Right cardiac atrium (tissue), 5 donors: Measurements from ENCODE around the gene PGAM1. TPM values are rescaled to one million over a fixed set of nuclear protein-coding genes. Genes with fewer than 3 reads are reported as not detected.
"Not testable (repeated sequence)": the region's sequence is repeated elsewhere in the genome, so short reads cannot be mapped to it uniquely, and the experiment has no call there.

ENCODE experiments used
- ATAC-seq, 2 donors: fragments of 200-7000 bp; cut with Tn5 transposase; one replicate each; pipeline versions ENCODE4 v1.8.0 to v1.9.1; 2020; ENCODE audit warnings: moderate library complexity in 2 of 2, mild to moderate bottlenecking in 1 of 2
- DNase-seq, 3 donors: peaks; one replicate each; pipeline ENCODE4 v3.0.0-alpha.2; 2020
- H3K27ac ChIP-seq: one replicate; pipeline ENCODE4 v1.5.1; 2013; ENCODE audit warnings: mild to moderate bottlenecking, low read length, control low read depth, moderate library complexity
- H3K27me3 ChIP-seq: one replicate; pipeline ENCODE4 v1.6.1; 2013; ENCODE audit not compliant: control insufficient read depth, insufficient read depth
- H3K4me1 ChIP-seq: one replicate; pipeline ENCODE4 v1.6.1; 2013; ENCODE audit warnings: low read length; ENCODE audit not compliant: control insufficient read depth, insufficient read depth
- H3K4me3 ChIP-seq: one replicate; pipeline ENCODE4 v1.5.1; 2013; ENCODE audit warnings: low read length, control low read depth
- H3K9me3 ChIP-seq: one replicate; pipeline ENCODE4 v1.6.1; 2013; ENCODE audit warnings: low read length; ENCODE audit not compliant: control insufficient read depth
- WGBS: extraction: QIAGEN DNeasy Blood & Tissue Kit; methylation state at CpG from one replicate; pipeline ENCODE4 v1.1.7; 2013; 5-methylcytosine and 5-hydroxymethylcytosine counted together
- intact Hi-C, 4 donors: fragments of 100-400 bp; cut with DNase I; formaldehyde crosslinking; loops; one replicate each; pipeline versions ENCODE4 v1.11.0 to v1.14.0; 2022 to 2023
- polyA plus RNA-seq: library from polyadenylated mRNA; stranded (reverse); fragments of 200-250 nt; gene quantifications from one replicate; pipeline ENCODE4 v1.2.3, GENCODE V29; 2013
- total RNA-seq, 4 donors: library from RNA; stranded (reverse); fragmentation: NEBNext Ultra II Directional; extraction: Animal tissue kit (Norgen Biotek cat#: 25700); gene quantifications; one replicate each; pipeline ENCODE4 v1.2.1, GENCODE V29; 2021
- donor health status: healthy with polysubstance abuse.
- donor health status: DM: no; HTN: yes; CAD: no.
- donor health status: DM: no; HTN: no; CAD: no.
- donor health status: DM: no; HTN: yes; CAD: no; lungs with severe emphysema.
- donor health status: DM: yes; HTN: yes; CAD: no.

The PGAM1 gene
- total and polyA plus RNA-seq, 5 donors: 204 to 330 (median 311) TPM

DNA sequence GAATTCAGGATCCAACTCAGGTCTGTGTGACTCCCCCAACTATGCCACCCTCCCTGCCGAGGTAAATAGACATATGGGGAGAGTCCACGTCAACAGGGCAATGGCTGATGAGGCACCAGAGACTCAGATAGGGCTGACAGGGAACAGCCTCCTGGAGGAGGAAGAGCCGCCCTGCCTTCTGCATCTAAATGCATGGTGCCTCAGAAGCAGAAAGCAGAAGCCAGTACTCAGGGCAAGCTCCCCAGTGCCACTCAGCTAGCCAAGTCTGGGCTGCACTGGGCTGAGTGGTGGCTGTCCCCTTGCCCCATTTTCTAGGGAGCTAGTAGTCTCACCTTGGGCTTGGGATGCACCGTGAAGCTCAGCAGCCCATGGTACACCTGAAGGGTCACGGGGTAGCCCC, 35.9 kb upstream of the PGAM1 start:
- Histone ChIP-seq H3K27ac (no peak overlapping the region), H3K4me3 (no peak overlapping the region), H3K9me3 (no peaks in the 10 kb centered on the region), H3K4me1 (no peaks in the 10 kb centered on the region), H3K27me3 (no peaks in the 10 kb centered on the region)
- DNase-seq (no peak), ATAC-seq (no peak)
- WGBS: 98% methylated on average over 5 of the region's 5 CpGs
- intact Hi-C loops: no loop called here

DNA sequence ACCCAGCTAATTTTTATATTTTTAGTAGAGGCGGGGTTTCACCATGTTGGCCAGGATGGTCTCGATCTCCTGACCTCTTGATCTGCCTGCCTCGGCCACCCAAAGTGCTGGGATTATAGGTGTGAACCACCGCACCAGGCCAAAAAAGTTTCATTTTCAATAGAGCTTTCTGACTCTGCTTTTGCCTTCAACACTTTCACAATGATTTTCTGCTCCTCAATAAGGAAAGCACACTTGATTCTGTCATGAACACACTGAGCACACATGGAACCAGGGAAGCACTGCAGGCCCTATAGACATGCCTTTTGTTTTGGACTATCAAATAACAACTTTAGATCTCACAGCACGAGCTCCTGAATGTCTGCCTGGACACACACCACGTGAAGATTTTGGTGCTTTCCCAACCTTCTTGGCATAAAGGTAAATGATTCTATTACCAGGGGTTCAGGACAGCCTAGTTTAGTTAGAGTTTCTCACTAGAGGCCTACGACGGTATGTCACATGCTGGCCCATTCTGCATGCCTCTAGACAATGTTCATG, 32.9 kb upstream of the PGAM1 start:
- H3K27ac ChIP-seq: no peak overlapping the region
- no peak for DNase-seq
- 94% methylated on average over 8 of the region's 8 CpGs for WGBS
- intact Hi-C loops: no loop called here
- H3K27me3 ChIP-seq: no peaks in the 10 kb centered on the region
- no peaks in the 10 kb centered on the region for H3K9me3 ChIP-seq
- H3K4me3 ChIP-seq: no peak overlapping the region
- no peak for ATAC-seq
- H3K4me1 ChIP-seq: no peaks in the 10 kb centered on the region

DNA sequence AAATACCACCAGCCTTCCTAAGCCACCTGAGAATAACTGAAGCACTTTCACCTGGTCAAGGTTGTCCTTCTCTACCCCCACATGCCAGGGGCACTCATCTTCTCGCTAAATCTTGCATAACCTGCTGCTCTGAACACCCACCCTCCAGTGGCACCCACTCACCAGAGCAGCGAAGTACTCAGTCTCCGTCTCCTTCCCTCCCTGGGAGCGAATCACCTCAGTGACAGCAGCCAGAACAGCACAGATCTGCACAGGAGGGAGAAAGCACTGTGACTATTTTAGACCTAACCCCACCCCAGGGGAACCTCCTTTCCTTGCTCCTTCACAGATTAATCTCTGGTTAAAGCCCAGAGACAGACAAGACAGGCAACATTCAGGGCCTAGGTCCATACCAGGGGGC, 29.9 kb upstream of the PGAM1 start:
- Histone ChIP-seq H3K27me3 (no peaks in the 10 kb centered on the region), H3K9me3 (no peaks in the 10 kb centered on the region), H3K27ac (no peak overlapping the region), H3K4me3 (no peak overlapping the region), H3K4me1 (peaks cover 5% of the 10 kb centered on the region)
- 72% methylated on average over 4 of the region's 4 CpGs for WGBS
- ATAC-seq: no peak
- DNase-seq: no peak
- intact Hi-C loops: no loop called here

DNA sequence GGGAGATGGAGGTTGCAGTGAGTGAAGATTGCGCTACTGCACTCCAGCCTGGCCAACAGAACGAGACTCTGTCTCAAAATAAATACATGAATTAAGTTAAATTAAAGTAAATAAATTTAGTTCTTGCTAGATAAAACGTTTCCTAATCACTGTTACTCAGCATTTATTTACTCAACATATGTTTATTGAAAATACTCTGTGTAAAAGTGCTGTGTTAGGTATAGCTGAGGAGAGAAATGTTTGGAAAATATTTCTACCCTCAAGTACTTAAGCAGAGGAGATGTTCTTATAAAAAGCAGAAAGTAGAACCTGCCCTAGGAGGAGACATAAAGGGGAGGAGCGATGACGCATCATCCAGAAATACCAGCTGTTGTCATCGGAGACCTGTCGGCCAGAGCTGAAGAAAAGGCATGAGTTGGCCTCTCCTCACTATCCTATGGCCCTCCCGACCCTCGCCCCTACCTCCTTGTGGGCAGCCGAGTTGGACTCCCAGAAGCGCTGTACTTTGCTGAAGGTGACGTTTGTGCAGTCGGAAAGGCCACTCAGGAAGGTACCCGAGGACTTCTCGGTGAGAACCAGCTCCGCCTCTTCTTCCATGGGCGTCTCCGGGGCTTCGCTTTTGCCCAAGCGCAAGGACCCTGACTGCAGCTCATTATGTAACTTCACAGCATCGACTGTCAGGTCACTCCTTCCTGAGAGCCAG, 26.0 kb upstream of the PGAM1 start:
- intact Hi-C loops: loop anchor here in 1 of 4 donors (10.0 kb wide), 1 partner anchor 215 kb away; no protein-coding TSS in a partner anchor
- peaks cover 5% of the 10 kb centered on the region for H3K4me1 ChIP-seq
- H3K4me3 ChIP-seq: peak overlapping the region; percentile 80
- WGBS: 23% methylated on average over 21 of the region's 21 CpGs
- DNase-seq (peak in 2 of 3 donors; percentile 46 to 61), ATAC-seq (peak in 1 of 2 donors; percentile 61)
- peak overlapping the region; percentile 88 for H3K27ac ChIP-seq
- H3K9me3 ChIP-seq: no peaks in the 10 kb centered on the region
- H3K27me3 ChIP-seq: no peaks in the 10 kb centered on the region

DNA sequence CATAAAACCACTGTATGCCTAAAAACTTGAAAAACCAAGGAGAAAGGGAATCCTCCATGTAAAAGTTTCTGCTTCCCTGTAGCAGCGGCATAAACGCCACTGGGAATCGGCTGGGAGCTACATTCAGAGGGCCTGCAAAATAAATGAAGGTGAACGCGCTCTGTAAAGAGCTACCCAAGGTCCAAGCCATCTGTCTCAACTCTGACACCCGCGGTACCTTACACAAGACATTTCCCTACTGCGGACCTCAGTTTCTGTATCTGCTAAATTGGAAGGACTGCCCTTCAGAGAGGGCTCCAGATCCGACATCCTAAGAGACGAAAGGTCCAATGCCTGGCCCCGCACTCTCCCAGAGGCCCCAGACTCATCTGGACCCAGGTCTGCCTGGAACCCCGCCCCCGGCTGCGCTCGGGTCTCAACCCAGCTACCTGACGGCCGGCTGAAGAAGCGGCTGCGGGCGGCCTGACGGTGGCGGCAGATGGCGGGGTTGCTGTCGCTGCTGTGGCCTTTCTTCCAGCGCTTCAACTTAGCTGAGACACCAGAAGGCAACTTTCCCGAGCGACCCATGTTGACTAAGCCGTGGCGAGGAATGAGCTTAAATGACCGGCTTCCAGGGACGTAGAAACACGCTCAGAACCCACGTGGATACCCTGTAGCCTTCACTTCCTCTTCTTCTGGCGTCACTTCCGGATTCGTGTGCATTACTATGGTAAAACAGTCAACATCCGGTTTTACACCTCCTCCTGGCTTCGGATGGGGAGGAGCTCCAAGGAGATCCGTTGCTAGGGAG, 25.1 kb upstream of the PGAM1 start, which contains the start of gene RRP12:
Gene RRP12, minus strand, starts transcription at position 676 of the 790 bp plus-strand sequence. Its CDS starts 109 bp downstream, at position 567.
- Histone ChIP-seq H3K27ac (peak within 1 kb of the TSS; percentile 88), H3K4me3 (peak within 1 kb of the TSS; percentile 80), H3K27me3 (no peaks in the 10 kb centered on the region), H3K9me3 (no peaks in the 10 kb centered on the region), H3K4me1 (peaks cover 5% of the 10 kb centered on the region)
- DNase-seq: peak; percentile 75 to 84 (median 80)
- under 1% methylated on average over 39 of the region's 39 CpGs for WGBS
- intact Hi-C loops: loop anchor here in 1 of 4 donors (10.0 kb wide), 1 partner anchor 214 kb away; no protein-coding TSS in a partner anchor
- ATAC-seq: peak; percentile 98 to 99

DNA sequence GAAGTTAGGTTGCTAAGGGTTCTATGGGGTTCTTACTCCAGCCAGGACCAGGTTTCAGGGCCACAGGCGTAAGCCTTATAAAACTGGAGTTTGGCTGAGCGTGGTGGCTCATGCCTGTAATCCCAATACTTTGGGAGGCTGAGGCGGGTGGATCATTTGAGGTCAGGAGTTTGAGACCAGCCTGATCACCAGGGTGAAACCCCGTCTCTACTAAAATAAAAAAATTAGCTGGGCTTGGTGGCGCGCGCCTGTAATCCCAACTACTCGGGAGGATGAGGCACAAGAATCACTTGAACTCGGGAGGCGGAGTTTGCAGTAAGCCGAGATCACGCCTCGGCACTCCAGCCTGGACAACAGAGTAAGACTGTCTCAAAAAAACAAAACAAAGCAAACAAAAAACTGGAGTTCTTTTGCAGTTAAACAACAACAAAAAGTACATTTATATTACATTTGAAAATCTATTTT, 24.5 kb upstream of the PGAM1 start:
- Histone ChIP-seq H3K27me3 (no peaks in the 10 kb centered on the region), H3K27ac (peak overlapping the region; percentile 27), H3K4me1 (peaks cover 5% of the 10 kb centered on the region), H3K9me3 (no peaks in the 10 kb centered on the region), H3K4me3 (peak overlapping the region; percentile 8)
- no peak for ATAC-seq
- DNase-seq: no peak
- 70% methylated on average over 13 of the region's 13 CpGs for WGBS
- intact Hi-C loops: loop anchor here in 1 of 4 donors (10.0 kb wide), 1 partner anchor 213 kb away; no protein-coding TSS in a partner anchor

DNA sequence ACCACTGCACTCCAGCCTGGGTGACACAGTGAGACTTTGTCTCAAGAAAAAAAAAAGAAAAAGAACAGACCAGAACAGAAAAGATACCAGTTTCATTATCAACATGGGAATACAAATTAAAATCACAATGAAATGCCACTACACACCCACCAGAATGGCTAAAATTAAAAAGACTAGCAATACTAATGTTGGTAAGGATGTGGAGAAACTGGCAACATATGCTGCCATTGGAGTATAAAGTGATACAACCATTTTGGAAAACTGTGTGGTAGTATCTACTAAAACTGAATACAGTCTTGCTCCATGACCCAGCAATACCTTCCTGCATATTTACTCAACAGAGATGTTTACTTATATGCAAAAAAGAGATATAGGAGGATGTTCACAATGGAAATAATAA, 21.9 kb upstream of the PGAM1 start:
- ATAC-seq: no peak
- Histone ChIP-seq H3K27me3 (no peaks in the 10 kb centered on the region), H3K27ac (no peak overlapping the region), H3K4me1 (peaks cover 5% of the 10 kb centered on the region), H3K4me3 (no peak overlapping the region), H3K9me3 (no peaks in the 10 kb centered on the region)
- intact Hi-C loops: loop anchor here in 1 of 4 donors (10.0 kb wide), 1 partner anchor 211 kb away; no protein-coding TSS in a partner anchor
- no peak for DNase-seq

DNA sequence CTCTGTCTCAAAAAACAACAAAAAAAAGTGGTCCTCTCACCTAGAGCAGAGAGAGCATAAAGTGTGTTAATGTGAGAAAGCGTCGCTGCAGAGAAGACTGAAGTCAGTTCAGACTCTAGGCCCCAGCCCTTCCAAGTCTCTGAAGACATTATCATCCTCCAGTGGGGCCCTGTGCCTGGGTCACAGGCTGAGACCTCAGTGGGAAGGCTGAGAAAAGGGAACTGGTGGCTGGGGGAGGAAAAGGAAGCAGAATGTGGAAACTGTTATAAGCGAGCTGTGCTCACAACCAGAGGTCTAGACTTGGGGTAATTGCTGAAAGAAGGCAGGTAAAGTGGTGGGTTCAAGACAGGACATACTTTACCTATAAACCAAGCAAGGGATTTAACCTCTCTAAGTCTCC, 19.9 kb upstream of the PGAM1 start:
- intact Hi-C loops: loop anchor here in 1 of 4 donors (10.0 kb wide), 1 partner anchor 209 kb away; no protein-coding TSS in a partner anchor
- Histone ChIP-seq H3K4me1 (no peaks in the 10 kb centered on the region), H3K4me3 (no peak overlapping the region), H3K9me3 (no peaks in the 10 kb centered on the region), H3K27ac (no peak overlapping the region), H3K27me3 (no peaks in the 10 kb centered on the region)
- ATAC-seq (no peak), DNase-seq (no peak)
- 71% methylated on average over 3 of the region's 3 CpGs for WGBS

DNA sequence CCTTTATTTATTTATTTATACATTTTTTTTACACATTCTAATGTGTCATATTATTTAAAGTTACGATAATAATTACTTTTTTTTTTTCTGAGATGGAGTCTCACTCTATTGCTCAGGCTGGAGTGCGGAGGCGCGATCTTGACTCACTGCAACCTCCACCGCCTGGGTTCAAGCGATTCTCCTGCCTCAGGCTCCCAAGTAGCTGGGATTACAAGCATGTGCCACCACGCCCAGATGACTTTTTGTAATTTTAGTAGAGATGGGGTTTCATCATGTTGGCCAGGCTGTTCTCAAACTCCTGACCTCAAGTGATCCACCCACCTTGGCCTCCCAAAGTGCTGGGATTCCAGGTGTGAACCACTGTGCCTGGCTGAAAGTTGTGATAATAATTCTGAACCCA, 19.5 kb upstream of the PGAM1 start:
- H3K4me3 ChIP-seq, H3K9me3 ChIP-seq, H3K4me1 ChIP-seq, H3K27ac ChIP-seq, H3K27me3 ChIP-seq, ATAC-seq, DNase-seq: not testable (repeated sequence)
- WGBS: 81% methylated on average over 7 of the region's 7 CpGs
- intact Hi-C loops: loop anchor here in 1 of 4 donors (10.0 kb wide), 1 partner anchor 208 kb away; no protein-coding TSS in a partner anchor

DNA sequence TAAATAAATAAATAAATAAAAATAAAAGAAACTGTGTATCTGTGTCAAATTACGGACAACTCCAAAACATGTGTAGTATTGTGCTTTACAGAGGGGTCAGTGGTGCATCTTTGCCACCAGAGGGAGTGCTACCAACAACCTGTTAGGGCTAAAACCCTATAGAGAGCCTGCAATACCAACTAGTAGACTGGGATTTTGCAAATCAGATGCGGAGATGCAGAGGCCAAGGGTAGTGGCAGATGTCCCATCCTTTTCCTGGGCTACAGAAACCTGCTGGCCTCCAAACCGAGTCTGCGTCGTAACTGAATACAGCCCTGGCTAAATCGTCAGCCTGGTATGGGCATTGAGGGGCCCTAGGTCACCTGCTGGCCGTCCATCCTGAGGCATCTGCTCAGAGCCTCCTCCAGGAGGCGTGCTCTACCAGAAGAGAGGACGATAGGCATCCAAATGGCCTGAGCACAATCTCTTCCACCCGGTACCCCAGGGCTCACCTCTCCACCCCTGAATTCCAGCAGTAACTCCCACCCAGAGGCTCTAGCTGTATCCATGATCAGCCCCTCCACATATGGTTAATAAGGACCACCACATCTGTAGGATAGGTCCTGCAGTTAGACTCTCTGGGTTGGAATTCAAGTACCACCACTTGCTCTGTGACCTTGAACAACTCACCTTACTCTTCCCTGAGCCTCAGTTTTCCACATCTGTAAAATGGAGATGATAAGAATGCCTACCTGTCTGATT, 18.6 kb upstream of the PGAM1 start:
- H3K9me3 ChIP-seq: no peaks in the 10 kb centered on the region
- intact Hi-C loops: loop anchor here in 1 of 4 donors (10.0 kb wide), 1 partner anchor 207 kb away; no protein-coding TSS in a partner anchor
- ATAC-seq (peak; percentile 88 to 89), DNase-seq (peak; percentile 32 to 64 (median 63))
- no peaks in the 10 kb centered on the region for H3K4me1 ChIP-seq
- WGBS: 3% methylated on average over 10 of the region's 10 CpGs
- no peak overlapping the region for H3K27ac ChIP-seq
- no peak overlapping the region for H3K4me3 ChIP-seq
- no peaks in the 10 kb centered on the region for H3K27me3 ChIP-seq
